RPMI8226 (cell line): Measurements from ENCODE around the gene AQP1.

Source experiments
- DNase-seq: peaks from one replicate; pipeline ENCODE4 v3.0.0-alpha.2; 2015

The AQP1 gene

GRCh38 chr7:30911561-30911969 is at the start of gene AQP1:
TSS of gene AQP1 (plus strand) at chr7:30911853. CDS start at chr7:30911910, 57 bp downstream.
- DNase-seq = no peak

GRCh38 chr7:30862995-30863705 is 48.5 kb upstream of the AQP1 start:
- DNase-seq = no peak

- no peak for DNase-seq
Measured at GRCh38 chr7:30863706-30864035, 48.0 kb upstream of the AQP1 start.

GRCh38 chr7:30864101-30864500 is 47.6 kb upstream of the AQP1 start:
- DNase-seq = no peak

GRCh38 chr7:30865076-30865475 is 46.6 kb upstream of the AQP1 start:
- DNase-seq = no peak

GRCh38 chr7:30865821-30866220 is 45.8 kb upstream of the AQP1 start:
- no peak for DNase-seq

- no peak for DNase-seq
Measured at GRCh38 chr7:30866939-30867338, 44.7 kb upstream of the AQP1 start.

GRCh38 chr7:30867483-30867882 is 44.2 kb upstream of the AQP1 start:
- DNase-seq = no peak

GRCh38 chr7:30869794-30870611 is 41.6 kb upstream of the AQP1 start:
- no peak for DNase-seq

GRCh38 chr7:30870821-30871518 is 40.7 kb upstream of the AQP1 start:
- DNase-seq = no peak

GRCh38 chr7:30871655-30872054 is 40.0 kb upstream of the AQP1 start:
- no peak for DNase-seq

GRCh38 chr7:30873207-30873606 is 38.4 kb upstream of the AQP1 start:
- DNase-seq = no peak

- no peak for DNase-seq
Measured at GRCh38 chr7:30873656-30874055, 38.0 kb upstream of the AQP1 start.

GRCh38 chr7:30874656-30875302 is 36.9 kb upstream of the AQP1 start:
- DNase-seq = no peak

GRCh38 chr7:30877015-30877769 is 34.5 kb upstream of the AQP1 start:
- DNase-seq = no peak

- no peak for DNase-seq
Measured at GRCh38 chr7:30877993-30878392, 33.7 kb upstream of the AQP1 start.

- no peak for DNase-seq
Measured at GRCh38 chr7:30879139-30880124, 32.2 kb upstream of the AQP1 start.

- no peak for DNase-seq
Measured at GRCh38 chr7:30880125-30880720, 31.4 kb upstream of the AQP1 start.

GRCh38 chr7:30880941-30881340 is 30.7 kb upstream of the AQP1 start:
- no peak for DNase-seq

GRCh38 chr7:30881448-30881847 is 30.2 kb upstream of the AQP1 start:
- DNase-seq = no peak

- DNase-seq = no peak
Measured at GRCh38 chr7:30884881-30885280, 26.8 kb upstream of the AQP1 start.
